ENCODE measurements around the gene RASL12. TPM values are rescaled to one million over a fixed set of nuclear protein-coding genes. Genes with fewer than 3 reads are reported as not detected.

Gene RASL12, protein sequence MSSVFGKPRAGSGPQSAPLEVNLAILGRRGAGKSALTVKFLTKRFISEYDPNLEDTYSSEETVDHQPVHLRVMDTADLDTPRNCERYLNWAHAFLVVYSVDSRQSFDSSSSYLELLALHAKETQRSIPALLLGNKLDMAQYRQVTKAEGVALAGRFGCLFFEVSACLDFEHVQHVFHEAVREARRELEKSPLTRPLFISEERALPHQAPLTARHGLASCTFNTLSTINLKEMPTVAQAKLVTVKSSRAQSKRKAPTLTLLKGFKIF
- not detected in 2 replicates for total RNA-seq

DNA sequence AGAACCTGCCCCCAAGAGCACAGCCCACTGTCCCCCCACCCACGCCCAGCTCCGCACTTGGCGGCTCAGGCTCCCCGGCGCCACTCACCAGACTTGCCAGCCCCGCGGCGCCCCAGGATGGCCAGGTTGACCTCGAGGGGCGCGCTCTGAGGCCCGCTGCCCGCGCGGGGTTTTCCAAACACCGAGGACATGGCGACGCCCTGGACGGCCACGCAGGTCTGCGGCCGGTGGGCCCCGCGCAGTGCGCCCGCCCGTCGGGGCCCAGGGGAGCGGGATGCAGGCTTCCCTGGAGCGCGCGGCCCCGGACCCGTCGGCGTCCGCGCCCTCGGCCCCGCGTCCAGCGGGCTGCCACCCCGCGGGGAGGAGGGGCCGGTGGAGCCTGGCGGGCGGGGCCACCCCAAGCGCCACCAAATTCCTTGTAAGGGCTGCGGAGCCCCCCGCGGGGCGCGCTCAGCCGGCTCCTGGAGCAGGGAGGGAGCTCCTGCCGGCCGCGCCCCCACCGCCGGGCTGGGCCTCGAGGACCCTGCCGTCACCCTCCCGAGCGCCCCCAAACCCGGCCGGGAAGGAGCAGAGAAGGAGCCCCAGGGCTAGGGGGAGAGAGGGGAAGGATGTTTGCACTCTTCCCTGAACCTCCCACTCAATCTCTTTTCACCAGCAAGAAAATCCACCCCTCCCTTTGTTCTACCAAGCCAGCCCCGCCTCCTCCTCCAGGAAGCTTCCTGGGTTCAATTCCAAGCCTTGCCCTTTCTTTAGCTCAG, at the start of gene RASL12:
RASL12 (minus strand) TSS at position 347 of the 758 bp plus-strand sequence; CDS start at position 191, 156 bp downstream.

DNA sequence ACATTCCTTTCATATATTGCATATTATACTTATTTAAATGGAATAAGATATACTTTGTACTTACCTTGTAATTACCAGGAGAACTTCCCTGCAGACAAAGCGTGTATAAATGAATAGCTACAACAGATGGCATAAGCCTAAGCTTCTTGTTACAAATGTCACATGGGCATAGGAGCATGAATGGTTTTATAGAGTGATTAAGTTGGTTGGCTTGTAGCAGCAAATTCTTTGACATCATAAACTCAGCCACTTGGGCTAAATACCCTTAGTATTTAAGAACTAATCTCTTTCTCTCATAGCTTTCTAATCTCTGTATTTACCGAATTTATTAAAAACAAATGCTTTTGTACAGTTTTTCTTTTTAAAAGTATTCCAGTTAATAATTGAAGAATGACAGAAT, 47.3 kb upstream of the RASL12 start, which contains the start of gene UBAP1L:
UBAP1L (minus strand) TSS at position 115 of the 400 bp plus-strand sequence. CDS start 8,985 bp downstream, outside the sequence.

DNA sequence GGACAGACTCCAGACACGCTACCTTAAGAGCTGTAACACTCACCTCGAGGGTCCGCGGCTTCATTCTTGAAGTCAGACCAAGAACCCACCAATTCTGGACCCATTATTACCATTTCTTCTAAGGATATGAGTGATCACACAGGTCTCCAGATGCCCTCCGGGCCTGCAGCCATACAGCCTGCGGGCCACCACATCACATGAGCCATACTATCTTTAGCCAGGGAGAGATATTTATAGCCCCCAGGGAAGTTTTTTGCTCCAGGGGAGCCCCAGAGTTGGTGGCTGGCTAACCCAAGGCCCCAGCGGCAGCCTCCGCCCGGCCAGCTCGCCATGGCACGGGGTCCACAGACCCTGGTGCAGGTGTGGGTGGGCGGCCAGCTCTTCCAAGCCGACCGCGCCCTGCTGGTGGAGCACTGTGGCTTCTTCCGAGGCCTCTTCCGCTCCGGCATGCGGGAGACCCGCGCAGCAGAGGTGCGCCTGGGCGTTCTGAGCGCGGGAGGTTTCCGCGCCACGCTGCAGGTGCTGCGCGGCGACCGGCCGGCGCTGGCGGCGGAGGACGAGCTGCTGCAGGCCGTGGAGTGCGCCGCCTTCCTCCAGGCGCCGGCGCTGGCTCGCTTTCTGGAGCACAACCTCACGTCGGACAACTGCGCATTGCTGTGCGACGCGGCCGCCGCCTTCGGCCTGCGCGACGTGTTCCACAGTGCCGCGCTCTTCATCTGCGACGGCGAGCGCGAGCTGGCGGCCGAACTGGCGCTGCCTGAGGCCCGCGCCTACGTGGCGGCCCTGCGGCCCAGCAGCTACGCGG, 8.9 kb upstream of the RASL12 start, which contains the start of gene KBTBD13:
KBTBD13 (plus strand) TSS at position 261 of the 805 bp plus-strand sequence; CDS start at position 331, 70 bp downstream.

DNA sequence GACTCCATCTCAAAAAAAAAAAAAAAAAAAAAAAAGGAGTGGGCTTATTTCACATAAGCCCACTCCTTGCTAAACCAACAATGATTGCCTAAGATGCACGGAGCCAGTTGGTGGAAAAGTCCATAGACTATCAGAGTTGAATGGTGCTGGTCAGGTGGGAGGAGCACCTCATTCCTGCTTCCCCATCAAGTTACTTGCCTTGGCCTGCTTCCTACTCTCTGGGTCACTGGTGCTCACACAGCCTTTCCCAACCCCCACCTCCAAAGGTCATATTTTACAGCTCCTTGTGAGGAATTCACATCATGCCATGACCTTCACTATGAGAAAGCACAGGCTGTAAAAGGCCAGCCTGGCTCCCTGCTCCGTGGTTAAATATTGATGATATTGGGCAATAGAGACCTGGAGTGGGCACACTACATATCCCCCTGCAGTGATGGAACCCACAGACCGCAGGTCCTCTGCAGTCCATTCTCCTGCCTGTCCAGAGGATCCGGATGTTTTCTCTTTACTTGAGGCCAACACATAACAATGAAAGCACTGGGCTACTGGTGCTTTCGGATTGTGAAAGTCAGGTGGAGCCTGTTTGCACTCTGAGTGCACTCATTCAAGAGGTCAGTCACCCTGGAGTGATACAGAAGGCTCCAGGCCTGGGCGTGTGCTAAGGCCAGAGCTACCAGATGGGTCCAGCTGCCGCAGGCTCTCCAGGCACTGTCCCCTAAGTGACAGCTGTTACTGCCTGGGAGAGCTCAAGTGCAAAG, 22.9 kb downstream of the RASL12 start, which contains the start of gene SLC51B:
SLC51B (plus strand) TSS at position 664 of the 758 bp plus-strand sequence. CDS start 4,618 bp downstream, outside the sequence.

DNA sequence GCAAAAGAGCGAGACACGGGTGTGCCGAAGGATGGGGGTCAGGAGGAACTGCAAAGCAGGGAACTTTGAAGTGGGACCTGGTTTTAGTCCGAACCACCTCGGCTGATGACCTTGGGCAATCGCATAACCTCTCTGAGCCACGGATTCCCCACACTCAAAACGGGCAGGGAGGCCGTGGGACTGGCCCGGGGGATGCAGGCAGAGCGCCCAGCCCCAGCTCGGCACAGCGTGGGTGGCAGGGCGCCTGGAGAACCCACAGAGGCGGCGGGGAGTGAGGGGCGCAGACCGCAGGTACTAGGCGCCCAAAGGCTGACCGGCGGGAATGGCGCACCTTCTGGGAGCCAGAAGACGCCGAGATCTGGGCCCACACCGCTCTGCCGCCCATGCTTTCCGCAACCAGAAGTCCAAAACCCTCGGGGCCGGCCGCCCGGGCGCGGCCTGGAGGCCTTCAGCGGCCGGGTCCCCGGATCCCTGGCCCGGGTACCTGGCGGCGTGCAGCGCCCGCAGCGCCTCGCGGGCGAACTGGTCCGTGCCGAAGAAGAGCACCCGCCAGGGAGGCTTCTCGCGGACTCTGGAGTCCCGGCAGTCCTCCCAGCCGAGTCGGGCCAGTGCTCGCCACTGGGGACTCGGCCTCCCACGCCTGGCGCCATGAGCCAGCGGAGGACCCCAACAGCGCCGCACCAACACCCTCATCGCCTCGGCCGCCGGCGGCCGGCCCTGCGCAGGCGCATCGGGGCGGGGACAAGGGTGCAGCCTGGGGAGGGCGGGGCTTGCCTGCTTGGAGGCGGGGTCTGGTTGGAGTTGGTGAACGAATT, 38.7 kb downstream of the RASL12 start, which contains the start of gene MTFMT:
MTFMT (minus strand) TSS at position 719 of the 815 bp plus-strand sequence; CDS start at position 693, 26 bp downstream.

Other genes with a start within 250 kb of the RASL12 start
- gene PIF1, start 242.3 kb downstream of the RASL12 start, total RNA-seq, result 0.21 and 0.72 TPM in 2 replicates
- 6.6 and 7.5 TPM in 2 replicates for gene PLEKHO2, start 226.1 kb downstream of the RASL12 start, total RNA-seq
- gene ANKDD1A, start 156.1 kb downstream of the RASL12 start, total RNA-seq, result 4.5 and 4.6 TPM in 2 replicates
- 95.4 and 99.3 TPM in 2 replicates for gene SPG21, start 78.1 kb downstream of the RASL12 start, total RNA-seq
- gene MTFMT, start 38.4 kb downstream of the RASL12 start, total RNA-seq, result 24.6 and 32.8 TPM in 2 replicates
- gene SLC51B, start 22.6 kb downstream of the RASL12 start, total RNA-seq, result not detected in 2 replicates
- under 0.01 TPM in 1 of 2 replicates, not detected in the other for gene KBTBD13, start 8.8 kb upstream of the RASL12 start, total RNA-seq
- gene UBAP1L, start 47.2 kb upstream of the RASL12 start, total RNA-seq, result 0.43 and 0.72 TPM in 2 replicates
- gene PDCD7, start 65.8 kb upstream of the RASL12 start, total RNA-seq, result 14.0 and 22.6 TPM in 2 replicates
- gene CLPX, start 117.4 kb upstream of the RASL12 start, total RNA-seq, result 30.1 and 32.8 TPM in 2 replicates
- gene CILP, start 143.5 kb upstream of the RASL12 start, total RNA-seq, result under 0.01 TPM in 1 of 2 replicates, not detected in the other
- gene PARP16, start 218.9 kb upstream of the RASL12 start, total RNA-seq, result 2.2 and 2.6 TPM in 2 replicates
- not detected in 2 replicates for gene RNU5A-1, start 228.1 kb upstream of the RASL12 start, total RNA-seq
- gene RNU5B-1, start 236.7 kb upstream of the RASL12 start, total RNA-seq, result not detected in 2 replicates

Measured in tracheal epithelial cell (primary cell).